Activated CD4-positive, CD25-positive, alpha-beta regulatory T cell treated with anti-CD3 and anti-CD28 coated beads, Interleukin-2, amount 50 U/mL, for 72 hours (primary cell): ENCODE measurements around the gene DDX5.
A peak's percentile ranks its signal among the peaks of the same experiment; 100 is the strongest.

ENCODE experiments used
- DNase-seq: peaks from one replicate; pipeline ENCODE4 v3.0.0; 2021

The DDX5 gene

DNA sequence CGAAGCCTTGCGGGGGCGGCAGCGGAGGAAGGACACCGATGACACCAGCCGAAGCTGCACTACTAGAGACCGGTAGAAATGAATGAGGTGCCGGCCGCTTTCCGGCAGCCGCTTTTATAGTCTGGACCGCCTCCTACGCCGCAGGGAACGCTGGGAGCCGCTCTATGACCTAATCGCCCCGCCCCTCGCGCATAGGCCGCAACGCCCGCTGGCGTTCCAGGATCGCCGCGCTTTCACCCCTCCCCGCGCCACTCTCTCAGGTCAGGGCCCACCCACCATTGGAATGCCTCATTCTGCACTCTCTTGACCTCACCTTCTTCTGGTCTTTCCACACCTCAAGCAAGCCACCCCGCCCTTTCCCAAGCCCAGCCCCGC is at the start of gene DDX5:
TSS of gene DDX5 (minus strand) at position 89 of the 375 bp plus-strand sequence. CDS start 170 bp downstream, outside the sequence.
- peak; percentile 96 for DNase-seq

DNA sequence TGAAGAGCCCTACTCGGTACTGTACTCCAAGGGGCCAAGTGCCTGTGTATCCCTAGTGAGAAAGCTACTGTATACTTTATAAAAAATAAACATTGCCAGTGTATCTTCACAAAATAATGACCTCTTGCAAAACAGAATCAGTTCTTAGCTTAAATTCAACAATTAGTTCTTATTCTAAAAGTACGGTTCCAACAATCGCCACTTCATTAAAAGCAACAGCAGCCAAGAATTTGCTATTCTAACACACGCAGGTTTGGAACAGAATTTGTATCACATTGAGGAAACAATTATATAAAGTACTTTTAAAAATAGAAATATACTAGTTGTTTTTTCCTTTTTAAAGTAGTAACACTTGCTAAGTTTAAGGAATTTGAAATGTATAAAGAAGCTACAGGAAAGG is 49.2 kb upstream of the DDX5 start:
- DNase-seq: no peak

DNA sequence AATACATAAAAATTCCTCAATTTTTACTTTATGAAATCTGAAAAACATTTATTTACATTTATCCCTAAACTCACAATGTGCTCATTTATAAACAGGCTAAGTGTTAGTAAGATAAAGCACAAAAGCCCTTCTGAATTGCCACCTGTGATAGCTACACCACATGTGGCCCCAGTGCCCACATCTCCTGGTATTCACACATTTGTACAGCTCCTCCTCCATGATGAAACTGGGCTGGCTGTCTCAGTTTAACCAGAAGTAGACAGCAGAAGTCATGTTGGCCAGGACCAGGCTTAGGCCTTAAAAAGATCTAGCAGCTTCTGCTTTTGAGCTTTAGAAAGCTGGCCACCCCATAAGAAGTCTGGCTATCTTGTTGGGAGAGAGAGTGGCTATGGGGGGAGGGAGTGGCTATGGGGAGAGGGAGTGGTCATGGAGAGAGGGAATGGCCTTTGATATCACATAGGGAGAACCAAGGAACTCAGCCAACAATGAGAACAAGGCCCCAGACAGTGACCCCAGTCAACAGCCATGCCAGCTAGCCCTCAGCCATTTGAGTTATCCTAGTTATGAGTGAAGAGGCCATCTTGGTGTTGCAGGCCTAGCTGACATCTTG is 48.0 kb upstream of the DDX5 start:
- no peak for DNase-seq

DNA sequence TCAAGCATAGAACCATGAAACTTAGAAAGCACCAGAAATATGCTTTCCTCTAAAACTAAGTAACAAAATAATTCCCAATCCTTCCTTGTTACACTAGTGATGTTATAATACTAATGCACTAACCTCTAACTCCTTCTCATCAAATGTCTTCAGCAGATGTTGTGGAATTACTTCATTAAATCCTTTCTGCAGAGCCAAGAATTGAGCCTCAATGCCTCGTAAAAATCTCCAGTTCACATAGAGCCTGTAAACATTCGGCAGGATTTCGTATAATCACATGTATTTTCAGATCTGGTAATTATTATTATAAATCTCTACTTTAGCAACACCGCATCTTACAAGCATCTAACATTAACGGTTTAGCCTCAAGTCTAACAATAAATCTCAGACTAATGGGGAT is 45.4 kb upstream of the DDX5 start:
- DNase-seq: no peak

DNA sequence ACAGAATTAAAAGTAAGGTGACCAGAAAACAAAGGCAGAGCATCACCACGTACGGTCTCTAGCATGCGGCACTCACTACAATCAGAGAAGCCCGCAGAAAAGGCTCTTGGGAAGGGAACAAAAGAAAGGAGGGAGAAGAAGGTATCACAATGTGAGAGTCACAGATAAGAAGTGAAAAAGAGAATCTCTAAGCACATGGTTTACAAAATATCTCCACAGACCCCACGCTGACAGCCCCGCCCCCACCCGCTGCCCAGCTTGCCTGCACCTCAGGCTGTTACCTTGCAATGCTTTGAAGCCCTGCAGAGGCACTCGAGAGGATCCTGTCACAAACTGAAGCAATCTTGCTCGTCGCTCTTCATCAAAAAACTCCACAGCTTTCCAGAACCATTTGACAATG is 41.2 kb upstream of the DDX5 start:
- DNase-seq: no peak

DNA sequence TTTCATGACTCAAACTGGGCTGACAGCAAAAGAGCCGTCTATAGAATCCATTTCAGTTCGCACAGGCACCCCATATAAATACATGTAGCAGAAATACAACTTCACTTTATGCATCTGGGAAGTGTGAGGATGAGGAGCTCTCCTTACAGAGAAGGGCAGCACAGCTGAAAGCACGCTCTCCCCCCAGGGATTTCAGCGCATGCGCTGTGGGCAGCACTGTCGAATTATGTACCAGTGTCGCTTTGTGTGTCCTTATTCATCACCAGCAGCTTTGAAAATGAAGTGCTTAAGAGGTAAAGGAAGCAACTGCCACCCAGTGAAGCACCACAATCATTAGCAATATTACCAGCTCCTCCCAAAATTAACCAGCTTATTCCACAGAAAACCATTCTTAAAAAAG is 40.6 kb upstream of the DDX5 start:
- no peak for DNase-seq

DNA sequence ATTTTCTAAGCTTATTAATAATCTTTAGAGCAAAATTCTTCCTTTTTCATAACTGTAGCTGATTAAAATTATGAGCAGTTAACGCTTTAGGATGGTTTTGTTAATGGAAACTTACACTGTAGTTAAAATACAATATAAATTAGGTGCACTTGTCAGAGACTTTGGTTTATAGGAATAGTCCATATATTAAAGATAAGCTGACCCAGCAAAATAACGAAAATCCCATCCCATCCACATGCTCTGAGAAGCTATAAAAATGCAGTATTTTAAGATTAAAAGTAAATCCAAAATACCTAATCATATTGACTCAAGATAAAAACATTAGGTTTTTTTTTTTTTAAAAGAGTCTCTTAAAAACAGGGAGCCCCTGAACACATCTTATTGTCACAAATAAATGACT is 38.7 kb upstream of the DDX5 start:
- no peak for DNase-seq

DNA sequence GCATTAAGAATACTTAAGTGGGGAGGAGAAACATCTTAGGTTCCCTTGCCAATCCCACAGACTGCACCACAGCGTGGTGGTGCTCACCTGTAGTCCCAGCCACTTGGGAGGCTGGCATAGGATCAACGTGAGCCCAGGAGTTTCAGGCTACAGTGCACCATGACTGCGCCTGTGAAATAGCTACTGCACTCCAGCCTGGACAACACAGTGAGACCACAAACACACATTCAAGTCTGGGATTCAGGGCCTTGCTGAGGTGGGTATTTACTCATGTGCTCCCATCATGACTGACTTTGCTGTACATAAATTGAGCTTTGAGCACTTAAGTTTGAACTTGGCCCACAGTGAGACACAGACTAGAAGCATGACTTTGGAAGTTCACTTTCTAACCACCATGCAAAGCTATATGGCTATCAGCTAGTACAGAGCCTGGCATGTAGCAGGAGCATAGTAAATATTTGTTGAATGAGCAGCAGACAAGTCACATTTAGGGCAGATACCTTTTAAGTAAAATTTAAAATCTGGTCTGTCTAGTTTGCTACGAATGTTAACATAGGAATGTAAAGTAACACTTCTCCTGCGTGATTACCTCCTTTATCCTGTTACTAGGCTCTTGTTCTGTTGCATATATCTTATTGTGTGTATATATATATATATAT is 34.2 kb upstream of the DDX5 start:
- no peak for DNase-seq

DNA sequence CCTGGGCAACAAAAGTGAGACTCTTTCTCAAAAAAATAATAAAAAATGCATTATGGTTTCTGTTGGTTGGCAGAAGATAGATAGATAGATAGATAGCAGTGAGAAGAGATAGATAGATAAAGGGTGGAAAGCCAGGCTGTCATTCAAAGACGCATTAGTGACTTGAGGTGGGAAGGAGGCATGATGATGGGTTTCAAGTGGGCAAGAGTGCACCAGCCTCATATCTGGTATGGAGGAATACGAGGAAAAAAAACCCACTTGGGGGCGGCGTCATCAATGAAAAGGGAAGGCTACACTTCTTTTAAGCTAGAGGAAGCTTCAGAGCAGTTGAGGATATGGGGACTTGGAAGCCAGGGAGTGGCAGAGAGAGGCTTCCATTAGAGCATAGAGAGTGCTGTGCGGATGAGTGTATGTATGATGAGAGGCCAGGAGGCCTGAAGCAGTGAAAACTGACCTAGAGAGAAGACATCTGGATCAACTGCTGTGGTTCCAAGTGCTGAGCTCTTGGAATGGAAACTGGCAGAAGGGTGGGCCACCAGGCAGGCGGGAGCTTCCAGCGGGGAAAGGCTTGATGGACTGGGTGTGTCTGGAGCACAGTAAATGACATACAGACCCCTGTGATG is 32.5 kb upstream of the DDX5 start:
- DNase-seq: no peak

DNA sequence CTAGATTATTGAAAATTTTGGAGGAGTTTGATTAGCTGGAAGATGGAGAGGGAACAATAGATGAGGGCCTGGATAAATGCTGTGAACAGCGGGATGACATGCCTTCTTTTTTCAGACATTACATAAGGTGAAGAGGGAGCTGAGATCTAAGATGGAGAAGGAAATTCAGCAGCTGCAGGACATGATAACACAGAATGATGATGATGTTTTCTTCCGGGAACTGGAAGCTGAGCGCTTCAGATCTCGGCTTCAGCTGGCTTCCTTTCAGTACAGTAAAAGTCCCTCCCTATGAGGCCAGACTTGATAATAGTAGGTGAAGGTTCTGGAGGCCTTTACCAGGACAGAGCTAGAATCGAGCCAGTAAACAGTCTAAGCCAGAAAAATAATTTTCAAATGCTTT is 31.4 kb upstream of the DDX5 start:
- DNase-seq: no peak

DNA sequence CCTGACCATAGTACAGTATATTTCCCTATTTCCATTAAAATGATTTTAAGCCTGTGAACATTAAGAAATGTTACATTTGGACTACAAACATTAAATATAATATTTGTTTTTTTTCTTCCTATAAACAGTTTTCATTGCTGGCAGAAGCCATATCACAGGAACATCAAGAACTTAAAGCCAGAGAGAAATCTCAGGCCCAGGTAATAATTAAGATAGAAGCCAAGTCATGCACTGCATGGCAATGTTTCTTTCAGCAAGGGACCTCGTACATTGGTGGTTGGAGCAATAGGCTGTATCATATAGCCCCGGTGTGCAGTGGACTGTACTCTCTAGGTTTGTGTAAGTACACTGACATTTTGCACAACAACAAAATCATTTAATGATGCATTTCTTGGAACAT is 30.8 kb upstream of the DDX5 start:
- DNase-seq: no peak

DNA sequence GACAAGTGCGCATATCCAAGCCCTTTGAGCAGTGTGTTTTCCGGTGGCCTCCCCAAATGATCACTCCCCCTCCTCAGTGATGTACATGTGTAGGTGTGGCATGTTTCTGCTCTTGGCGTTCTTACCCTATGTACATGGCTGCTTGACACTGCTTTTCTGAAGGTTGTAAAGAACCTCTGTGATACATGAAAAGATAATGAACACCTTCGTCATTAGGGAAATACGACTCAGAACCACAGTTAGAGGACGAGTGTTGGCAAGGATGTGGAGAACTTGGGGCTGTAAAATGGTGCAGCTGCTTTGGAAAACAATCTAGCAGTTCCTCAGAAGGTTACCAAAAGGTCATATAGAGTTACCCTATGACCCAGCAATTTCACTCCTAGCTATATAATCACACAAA is 29.3 kb upstream of the DDX5 start:
- no peak for DNase-seq

DNA sequence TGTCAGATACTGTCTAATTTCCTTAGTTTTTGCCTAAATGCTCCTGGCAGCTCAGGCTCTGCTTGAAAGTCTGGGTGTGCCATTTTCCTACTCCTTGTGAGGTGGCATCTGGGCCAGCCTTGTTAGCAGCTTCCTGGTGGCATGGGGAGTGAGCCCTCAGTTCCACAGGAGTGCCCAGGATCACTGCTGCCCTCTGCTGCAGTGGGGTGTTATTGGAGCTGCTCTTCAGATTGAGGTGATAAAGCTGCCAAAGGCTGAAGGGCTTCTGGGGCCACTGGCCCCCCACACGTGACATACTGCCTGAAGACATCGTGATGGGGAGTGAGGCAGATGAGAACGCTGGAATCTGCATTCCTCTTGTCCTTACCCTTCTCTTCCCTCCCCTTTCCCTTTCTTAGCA is 28.1 kb upstream of the DDX5 start:
- no peak for DNase-seq

DNA sequence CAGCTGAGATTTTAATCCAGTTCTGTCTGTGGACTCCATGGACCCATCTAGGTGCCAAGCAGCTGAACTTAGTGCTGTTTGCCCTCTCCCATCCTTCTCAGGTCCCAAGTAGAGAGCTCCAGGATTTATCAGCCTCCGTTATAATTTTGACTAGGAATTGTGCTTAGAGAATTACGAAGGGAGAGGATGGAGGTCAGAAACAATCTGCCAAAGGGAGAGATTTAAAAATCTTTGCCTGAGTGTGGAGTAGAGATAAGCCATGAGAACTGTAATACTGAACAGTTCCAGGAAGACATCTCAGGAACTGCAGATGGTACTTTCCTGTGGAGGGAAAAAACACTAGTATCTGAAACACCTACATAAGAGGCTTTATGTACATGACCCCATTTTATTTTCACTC is 27.7 kb upstream of the DDX5 start:
- no peak for DNase-seq

DNA sequence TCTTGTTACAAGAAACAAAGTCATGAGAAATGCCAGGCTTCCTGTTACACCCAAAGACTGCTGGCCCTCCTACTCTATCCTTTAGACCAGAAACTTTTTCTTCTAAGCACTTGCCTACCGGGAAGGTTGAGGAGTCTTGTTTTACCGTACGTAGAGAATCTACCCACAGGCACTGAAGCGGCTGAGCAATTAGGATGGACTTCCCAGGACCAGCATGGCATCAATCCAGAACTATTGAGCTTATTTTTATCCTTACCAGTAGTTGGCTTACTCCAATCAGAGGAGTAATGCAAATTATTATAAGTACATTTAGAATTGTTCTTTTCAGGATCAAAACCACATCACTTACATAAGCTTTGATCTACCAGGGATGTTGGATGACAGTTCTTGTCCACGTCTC is 26.3 kb upstream of the DDX5 start:
- DNase-seq: no peak

DNA sequence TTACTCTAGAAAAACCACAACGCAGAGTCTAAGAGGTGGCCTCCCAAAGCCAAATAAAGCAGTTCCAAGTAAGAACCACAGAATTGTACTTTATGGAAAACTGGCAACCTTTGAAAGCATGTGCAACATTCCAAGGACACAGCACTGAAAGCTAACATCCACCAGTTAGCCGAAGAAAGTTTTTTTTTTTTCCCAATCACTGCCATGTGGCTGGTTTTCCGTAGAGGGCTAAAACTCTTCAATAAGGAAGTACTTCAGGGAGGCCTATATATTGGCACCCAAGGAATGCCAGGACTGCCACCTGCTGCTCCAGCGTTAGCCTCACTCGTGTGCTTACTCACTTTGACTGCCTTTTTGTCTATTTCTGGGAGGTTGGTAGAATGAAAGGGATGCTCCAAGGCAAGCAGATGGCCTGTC is 25.9 kb upstream of the DDX5 start:
- no peak for DNase-seq

DNA sequence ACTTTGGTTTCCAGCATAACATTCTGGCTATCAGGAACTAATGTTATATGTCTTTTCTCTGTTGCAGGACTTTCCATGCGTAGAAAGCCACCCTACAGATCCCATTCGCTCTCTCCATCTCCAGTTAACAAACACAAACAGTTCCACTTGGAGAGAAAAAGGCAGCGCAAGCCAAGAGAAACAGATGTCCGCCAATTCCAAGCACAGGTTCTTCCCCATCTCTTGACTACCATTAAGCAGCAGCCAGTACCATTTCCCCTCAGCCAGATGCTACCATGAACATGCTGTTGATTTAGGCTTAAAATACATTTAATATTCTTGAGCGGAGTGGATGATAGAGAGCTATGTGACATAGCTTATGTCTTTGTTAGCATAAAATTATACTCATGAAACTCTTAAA is 23.1 kb upstream of the DDX5 start:
- DNase-seq: no peak

DNA sequence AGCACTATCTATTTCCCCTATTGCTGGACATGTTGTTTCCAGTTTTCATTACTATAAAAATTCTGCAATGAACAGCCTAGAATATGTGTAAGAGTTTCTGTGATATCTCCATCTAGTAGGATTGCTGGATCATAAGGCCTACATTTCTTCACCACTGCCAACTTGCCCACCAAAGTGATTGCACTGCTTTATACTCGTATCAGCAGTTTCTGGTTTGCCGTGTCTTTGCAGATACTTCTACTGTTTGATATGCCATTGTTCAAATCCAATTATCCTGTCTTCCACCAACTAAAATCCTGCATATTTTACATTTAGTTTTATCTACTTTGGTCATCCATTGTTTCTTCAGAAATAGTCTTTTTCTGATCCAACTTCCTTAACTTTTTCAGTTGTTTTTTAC is 21.8 kb upstream of the DDX5 start:
- DNase-seq: no peak

DNA sequence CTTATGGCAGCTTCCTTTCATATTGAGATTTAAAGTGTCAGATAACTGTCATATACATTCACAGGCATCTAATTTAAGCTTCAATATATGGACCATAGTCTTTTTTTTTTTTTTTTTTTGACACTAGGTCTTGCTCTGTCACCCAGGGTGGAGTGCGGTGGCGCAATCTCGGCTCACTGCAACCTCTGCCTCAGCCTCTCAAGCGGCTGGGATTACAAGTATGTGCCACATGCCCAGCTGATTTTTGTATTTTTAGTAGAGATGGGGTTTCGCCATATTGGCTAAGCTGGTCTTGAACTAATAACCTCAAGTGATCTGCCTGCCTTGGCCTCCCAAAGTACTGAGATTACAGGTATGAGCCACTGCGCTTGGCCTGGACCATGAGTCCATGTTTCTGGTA is 14.3 kb upstream of the DDX5 start:
- DNase-seq: no peak

DNA sequence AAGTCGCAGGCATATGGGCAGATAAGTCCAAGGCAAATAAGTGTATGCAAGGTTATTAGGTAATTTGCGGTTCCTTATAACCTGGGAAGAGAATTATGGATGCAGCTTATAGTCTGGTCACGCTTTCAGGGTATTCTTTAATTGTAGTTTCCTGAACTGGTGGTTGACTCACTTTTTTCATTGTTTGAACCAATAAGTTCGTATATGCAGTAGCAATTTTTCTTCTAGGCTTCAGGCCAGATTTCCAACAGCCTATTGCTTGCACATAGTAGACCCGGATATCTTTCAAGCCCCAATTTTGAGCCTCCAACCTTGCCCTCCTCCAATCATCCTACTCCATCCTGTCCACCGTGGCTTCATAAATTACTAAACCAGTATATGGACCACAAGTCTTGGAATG is 13.5 kb upstream of the DDX5 start:
- DNase-seq: no peak

DNA sequence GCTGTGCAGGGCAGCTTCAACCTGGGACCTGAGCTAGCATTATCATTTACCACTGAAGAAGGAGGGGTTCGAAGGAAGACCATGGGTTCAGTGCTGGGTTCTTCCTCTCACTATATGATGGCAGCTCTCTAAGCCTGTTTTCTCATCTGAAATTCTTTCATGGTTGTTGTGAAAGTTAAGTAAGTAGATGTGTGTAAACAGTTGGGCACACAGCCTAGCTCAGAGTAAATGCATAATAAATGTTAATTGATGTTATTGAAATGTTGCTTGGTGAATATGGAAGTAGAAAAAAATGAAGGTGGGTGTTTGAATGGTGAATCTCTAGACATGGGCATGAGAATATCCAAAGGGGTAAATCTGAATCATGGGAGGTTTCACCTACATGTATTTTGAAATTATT is 9.7 kb upstream of the DDX5 start:
- no peak for DNase-seq

DNA sequence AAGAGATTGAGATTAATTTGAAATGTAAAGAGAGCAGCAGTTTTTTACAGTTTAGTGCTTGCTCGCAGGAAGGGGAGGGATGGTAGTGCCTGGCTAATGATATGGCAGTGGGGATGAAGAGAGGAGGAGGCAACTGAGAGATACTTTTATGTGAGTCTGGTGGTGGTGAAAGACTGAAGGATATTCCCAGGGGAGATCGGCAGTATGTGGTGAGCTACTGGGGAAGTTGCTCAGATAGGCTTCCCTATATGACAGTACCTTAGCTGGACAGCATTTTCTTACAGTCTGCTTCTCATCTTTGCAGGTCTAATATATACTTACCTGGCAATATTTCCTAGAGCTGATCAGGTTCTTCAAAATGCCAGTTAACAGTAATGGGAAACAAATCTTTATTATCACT is 9.3 kb upstream of the DDX5 start:
- DNase-seq: no peak

DNA sequence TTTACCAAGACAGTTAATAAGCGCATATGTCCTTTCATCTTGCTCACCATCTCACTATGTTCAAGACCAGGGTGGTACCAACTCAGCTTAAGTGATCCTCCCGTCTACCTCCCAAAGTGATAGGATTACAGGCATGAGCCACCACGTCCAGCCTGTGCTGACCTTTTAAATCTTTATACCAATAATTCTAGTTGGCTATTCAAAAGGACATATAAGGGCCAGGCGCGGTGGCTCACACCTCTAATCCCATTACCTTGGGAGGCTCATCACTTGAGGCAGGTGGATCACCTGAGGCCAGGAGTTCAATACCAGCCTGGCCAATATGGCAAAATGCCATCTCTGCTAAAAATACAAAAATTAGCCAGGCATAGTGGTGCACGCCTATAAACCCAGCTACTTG is 3.1 kb upstream of the DDX5 start:
- no peak for DNase-seq

DNA sequence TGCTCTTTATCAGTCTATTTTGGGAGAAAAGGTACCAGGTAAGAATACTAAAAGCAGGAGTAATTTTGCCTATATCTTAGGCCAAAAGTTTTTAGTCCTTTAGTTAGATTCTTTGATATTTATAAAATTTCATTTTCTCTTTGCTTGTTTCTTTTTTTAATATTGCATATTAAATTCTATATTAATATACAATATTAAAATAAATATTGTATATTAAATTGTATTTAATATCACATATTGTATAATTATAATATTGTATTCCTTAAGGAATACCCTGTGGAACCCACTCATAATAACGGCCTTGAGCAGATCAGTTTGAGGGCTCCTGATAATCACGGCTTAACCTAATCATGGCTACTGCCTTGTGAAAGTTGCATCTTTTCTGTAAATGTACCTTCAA is 2.6 kb upstream of the DDX5 start:
- no peak for DNase-seq

DNA sequence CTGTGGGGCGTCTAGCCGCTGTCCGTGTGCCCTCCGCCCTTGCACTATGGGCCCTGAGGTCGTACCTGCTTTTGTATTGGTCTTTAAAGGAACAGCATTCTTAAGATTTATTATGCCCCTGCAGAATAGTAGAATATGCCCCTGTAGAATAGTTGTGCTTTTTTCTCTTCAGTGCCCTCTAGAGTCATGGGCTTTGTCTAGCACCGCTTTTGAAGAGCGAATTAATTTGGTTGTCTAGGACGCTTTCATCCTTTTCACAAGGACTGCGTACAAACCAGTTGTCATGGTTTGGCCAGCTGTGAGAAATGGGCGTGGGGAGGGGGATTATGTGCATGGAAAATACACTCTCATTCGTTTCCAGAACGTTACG is 1.3 kb upstream of the DDX5 start:
- no peak for DNase-seq
